HG03103 (cell line): ENCODE data around the gene FHL3.
"Not testable (repeated sequence)": the region's sequence is repeated elsewhere in the genome, so short reads cannot be mapped to it uniquely, and the experiment has no call there.

Source experiments
- ATAC-seq: cut with Tn5 transposase; IDR thresholded peaks from one replicate; pipeline ENCODE4 v1.9.1; 2021; ENCODE audit warnings: low read depth; ENCODE audit not compliant: unreplicated experiment

Gene FHL3

DNA sequence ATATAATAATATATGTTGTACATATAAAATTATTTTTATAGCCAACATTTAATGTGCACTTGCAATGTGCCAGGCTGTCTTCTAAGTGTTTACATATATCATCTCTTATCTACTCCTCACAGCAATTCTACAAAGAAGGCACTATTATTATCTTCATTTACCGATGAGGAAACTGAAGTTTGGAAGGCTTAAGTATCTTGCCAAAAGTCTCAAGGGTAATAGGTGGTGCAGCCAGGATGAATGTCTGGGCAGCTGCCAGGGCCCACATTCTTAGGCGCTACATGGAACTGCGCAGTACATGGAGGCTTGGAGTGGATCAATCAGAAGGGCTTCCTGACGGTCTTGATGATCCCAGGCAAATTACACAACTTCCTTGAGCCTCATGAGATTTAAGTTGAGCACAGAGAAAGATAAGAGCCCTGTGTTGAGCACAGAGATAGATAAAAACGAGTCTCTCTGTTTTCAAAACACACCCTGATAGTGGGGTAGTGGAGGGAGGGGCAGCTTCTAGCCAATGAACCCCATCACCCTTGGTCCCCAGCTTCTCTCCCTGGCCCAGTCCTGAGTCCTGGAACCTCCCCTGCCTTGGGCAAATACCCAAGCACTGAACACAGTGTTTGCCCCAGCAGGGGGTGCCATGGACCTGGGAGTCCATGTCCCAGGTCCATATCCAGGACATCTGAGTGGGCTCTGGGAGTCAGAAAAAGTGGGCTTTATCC, 32.1 kb upstream of the FHL3 start:
- ATAC-seq = no peak

DNA sequence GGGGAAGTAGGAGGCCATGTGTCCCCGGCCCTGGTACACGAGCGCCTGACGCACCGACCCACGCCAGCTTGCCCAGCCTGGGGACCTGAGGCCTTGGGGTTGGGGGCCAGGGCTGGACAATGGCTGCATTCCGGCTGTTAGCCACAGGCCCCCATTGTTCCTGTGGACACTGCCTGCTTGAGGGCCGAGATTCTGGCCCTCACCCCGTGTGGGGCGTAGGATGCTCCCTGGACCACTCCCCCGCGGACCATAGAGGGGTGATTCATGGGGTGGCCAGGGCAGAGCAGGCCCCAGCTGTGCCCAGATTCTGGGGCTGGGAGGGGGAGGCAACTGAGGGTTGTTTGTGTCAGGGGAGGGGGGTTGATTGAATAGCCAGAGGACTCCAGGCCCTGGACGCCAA, 29.6 kb upstream of the FHL3 start:
- ATAC-seq = no peak

DNA sequence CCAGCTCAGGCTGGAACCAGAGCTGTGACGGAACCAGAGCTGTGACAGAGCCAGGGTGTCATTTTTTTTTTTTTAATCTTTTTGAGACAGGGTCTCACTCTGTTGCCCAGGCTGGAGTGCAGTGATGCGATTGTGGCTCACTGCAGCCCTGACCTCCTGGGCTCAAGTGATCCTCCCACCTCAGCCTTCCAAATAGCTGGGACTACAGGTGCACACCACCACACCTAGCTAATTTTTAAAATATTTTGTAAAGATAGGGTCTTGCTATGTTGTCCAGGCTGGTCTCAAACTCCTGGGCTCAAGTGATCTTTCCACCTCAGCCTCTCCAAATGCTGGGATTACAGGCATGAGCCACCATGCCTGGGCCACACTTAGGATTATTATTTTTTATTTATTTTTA, 27.7 kb upstream of the FHL3 start:
- ATAC-seq = not testable (repeated sequence)

DNA sequence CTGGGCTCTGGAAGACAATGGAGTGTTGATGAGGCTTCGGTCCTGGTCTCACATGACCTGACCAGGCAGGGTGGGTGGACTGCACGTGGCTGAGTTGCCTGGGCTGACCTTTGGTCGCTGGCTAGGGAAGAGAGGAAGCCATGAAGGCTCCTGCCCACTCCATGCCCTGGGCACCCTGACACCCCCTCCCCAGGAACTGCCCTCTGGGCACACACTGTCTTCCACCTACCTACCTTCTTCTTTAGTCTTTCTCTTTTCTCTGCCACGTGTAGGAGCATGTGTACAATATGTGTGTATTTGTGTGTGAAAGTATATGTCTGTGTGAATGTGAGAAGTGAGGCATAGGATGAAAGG, 26.2 kb upstream of the FHL3 start:
- no peak for ATAC-seq

DNA sequence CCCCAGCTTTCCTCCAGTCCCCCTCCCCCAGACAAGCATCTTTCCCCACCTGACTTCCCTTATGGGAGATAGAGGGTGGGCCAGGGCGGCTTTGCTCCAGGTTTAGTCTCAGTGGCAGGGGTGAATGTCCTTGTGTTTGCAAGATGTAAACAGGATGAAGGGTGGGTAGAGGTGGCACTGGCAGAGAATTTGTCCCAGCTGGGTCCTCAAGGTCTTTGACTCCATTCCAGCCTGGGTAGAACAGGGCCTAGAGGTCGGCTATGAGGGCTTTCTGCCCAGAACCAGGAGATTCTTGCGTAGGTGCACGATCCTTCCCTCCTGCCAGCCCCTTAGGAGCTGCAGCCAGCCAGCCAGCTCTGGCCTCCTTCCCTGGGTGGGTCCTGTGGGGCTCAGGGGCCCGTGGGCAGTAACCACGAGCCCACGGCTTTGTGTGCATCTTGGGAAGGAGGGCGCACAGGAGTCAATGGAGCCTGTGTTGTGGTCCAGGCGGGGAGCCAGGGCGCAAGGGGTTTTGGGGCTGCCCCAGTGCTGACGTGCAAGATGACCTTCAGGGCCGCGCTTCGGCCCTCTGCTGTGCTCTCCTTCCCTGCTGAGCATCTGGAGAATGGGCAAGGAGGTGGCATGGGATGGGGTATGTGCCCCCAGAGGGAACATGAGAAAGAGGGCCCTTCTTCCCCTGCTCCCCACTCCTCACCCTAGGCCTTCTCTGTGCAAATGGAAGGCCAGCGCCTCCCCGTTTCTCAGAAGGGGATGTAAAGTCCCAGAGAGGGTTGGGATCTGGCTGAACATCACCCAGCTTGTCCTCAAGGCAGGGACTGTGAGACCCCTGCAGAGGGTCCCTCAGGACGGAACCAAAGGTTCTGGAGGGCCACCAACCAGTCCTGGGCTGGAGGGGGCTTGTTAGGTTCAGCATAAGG, 25.5 kb upstream of the FHL3 start:
- ATAC-seq = no peak

DNA sequence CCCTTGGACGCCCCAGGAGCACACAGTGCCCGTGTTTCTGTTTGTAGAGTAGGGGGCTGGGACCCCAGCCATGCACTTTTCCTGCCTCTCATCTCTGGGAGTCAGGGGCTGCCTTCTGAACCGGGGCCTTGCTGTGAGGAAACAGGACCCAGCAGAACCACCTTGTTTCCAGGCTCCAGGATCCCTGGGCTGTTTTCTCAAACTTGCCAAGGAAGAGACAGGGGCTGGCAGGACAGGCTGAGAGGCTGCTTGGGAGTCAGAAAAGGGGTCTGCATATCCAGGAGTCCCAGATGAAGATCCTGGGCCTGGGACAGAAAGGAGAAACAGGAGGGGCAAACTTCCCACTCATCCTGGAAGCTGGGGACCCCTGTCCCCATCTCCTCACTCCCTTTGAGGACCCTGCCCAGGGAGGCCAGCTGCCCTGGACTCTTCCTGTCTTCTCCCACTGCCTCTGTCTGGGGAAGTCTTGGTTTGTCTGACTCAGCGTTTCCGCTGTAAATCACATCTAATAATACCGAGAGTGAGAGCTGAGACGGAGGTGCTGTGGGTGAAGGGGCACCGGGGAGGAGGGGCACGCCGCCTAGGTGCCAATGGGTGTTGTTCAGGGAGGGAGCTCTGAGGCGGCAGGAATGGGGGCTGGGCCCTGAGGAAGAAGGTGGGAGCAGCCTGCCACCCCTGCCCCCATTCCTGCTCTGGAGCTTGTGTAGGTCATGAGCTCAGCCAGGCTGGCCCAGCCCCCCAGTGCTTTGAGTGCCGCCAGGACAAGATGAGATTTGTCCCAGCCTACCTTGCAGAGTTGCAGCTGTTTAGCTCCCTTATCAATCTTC, 24.6 kb upstream of the FHL3 start:
- no peak for ATAC-seq

DNA sequence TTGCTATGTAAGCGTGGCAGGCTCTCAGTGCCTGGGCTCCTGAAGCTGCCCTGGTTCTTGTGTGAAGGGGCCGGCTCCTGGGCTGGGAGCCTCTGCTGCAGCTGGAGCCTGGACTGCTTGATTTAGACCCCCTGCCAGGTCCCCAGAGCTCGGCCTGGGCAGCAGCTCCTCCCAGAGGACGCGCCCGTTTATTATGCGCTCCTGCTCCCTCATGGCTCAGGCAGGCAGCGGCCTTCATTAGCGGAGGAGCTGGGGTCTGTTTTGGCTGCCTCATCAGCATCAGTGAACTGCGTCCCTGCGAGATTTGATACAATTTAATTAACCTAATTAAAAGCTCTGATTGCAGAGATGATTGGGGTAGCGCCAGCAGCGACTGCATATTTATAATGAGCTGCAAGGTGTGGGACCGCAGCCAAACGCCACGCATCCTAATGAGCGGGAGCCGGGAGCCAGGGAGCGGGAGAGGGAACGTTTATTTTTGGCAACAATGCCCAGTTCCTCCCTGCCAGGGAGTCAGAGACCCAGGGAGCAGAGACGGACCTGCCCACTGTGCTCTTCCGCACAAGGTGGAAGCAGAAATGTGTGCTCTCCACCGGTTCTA, 23.9 kb upstream of the FHL3 start:
- ATAC-seq = no peak

DNA sequence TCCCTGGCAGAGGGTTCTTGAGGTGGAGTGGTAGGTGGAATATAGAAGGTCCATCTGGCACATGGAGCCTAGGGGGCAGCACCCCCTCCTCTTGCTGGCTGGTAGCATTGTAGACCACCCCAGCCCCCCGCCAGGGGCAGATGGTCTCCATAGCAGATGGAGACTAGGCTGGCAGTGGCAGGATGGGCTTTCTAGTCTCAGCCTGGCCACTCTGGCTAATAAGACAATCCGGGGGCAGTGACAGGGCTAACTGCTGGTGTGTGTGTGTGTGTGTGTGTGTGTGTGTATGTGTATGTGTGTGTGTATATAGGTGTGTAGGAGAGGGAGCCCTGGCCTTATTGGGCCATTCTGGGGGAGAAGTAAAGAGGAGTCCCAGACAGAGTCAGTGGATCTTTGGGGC, 23.4 kb upstream of the FHL3 start:
- ATAC-seq = no peak

DNA sequence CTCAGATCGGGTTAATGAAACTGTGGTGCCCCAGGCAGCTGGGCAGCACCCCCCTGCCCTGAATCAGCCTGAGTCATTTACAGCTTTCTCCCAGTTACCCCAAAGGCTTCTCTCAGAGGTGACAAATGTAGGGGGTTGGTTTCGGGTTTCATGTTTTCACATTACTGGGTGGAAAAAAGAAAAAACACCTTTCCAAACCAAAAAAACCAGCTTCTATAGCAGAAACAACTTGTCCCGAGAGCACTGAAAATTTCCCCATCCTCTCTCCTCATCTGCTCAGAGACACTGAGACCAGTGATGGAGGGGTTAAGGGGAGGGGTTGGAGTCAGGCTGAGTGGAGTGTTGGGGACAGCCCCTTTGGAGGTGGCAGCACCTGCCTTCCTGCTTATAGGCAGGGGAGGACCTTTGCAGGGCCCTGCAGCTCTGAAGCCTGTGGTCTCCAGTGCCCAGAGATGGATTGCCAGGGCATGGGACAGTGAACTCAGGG, 22.8 kb upstream of the FHL3 start:
- peak; percentile 51 for ATAC-seq

DNA sequence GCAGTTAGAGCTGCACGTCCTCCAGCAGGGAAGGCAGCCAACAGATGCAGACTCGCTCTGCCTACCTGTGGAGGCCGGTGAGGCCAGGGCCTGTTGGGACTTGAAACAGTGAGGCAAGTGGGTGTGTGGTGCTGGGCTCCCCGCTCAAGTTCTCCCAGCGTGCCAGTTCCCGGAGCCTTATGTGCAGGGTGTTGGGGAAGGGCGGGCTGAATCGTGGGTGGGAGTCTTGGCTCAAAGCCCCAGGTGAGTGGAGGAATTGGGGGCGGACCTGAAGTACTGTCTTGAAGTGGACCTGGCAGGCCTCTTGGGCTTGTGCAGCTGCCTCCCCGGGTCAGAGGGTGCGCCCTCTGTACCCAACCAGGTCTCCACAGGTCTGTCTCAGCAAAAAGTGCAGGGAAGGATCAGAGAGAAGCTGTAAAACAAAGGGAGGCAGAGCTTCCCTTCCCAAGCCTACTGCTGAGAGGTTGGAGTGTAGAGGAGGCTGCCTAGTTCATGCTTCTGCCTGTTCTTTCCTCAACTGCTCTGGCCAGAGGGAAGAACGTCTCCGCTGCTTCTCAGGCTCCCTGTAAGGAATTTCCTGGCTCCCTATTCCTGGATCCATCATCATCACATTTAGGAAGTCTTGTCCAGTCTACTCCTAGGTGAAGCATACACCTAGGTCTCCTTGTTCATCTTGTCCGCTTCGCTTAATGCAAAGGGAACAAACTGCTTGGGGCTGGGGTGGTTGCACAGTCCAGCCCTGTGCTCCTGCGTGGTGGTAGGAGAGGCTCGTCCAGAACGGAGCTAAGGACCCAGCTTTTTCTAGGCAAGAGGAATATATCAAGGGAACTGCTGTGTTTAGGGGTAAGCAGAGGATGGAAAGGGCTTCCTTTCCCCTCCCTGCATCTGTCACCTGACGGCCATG, 22.1 kb upstream of the FHL3 start:
- no peak for ATAC-seq

DNA sequence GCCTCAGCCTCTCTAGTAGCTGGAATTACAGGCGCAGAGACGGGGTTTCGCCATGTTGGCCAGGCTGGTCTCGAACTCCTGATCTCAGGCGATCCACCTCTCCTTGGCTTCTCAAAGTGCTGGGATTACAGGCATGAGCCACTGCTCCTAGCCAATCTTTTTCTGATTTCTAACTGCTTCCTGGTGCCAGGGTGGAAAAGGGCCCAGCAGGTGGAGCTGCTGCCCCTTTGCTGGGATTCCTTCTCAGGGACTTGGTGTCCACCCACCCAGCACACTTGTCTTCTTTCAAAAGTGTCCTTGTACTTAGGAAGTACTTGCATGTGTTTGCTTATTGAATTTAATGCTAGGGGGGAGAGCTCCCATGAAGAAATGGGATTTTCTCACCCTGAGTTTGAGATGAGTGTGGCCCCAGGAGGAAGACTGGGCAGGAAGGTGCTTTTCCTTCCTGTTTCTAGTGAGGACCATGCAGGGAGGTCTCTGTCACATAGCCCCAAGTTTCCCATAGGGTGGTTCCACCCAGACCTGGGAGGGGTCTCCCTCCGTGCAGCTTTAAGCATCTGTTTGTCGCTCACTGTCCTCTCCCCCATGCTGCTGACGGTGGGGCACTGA, 21.4 kb upstream of the FHL3 start:
- ATAC-seq = no peak

DNA sequence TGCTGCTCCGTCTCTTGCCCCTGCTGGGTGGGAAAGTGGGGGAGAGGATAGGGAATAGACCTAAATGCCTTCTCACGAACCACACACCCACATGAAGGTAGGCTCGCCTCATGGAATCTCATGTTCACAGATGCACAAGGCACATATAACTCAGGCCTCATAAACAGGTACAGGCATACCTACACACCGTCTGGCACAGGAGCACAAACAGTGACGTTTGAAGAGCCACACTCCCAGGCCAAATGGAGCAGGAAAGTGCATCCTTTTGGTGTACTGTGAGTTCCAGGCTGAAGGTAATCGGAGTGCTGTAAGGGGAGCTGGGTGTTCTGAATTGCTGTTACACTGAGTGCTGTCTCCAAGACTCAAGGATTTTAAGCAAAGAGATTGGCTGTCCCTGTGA, 20.4 kb upstream of the FHL3 start:
- no peak for ATAC-seq

DNA sequence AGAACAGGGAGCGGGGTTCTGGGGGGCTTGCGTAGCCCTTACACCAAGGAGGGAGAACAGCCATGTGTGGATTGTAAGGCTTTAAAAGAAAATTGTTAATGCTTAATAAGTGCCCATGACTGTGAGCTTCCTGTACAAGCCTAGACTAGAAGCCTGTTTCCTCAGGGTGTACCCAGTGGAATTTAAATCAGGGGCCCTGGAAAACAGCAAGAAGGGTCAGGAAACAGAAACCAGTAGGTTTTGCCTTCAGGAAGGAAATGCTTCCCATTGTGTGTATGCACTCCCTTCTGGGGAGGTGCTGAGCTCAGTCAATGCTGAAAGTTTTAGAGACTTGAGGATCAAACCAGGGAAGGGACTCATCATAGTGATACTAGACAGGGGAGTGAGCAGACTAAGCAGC, 19.9 kb upstream of the FHL3 start:
- no peak for ATAC-seq

DNA sequence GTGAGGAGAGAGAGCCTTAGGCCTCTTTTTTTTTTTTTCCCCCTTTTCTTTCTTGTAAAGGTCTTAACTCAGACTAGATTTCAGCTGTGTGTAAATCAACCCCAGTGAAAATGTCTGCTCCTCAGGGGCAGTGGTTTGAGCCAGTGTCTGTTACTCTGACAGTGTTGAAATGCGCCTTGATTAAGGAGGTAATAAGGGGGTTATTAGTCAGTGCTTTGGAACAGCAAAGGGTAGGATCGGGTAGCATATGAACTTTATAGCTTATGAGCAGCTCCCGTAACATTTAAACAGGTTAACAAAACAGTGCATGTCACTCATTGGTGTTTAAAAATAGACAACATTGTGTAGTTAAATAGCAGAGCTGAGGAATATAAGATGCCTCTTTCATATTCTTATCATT, 17.5 kb upstream of the FHL3 start:
- ATAC-seq = no peak

DNA sequence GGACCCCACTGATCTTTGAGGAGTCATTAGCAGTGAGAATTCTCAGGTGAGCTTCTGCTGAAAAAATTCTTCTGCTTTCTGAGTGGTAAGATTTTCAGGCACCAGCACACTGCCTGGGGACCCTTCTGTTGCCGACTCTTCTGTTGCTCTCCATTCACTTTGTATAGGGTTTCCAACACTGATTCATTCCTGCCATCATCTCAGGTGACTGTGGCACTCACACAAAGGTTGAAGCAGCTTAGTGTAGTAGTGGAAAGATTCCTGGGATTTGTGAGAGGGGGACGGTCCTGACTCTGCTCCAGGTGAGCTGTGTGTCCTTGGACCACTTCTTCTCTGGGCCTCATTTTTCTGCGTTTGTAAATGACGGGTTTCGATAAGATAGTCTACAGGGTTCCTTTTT, 16.7 kb upstream of the FHL3 start:
- ATAC-seq = no peak

DNA sequence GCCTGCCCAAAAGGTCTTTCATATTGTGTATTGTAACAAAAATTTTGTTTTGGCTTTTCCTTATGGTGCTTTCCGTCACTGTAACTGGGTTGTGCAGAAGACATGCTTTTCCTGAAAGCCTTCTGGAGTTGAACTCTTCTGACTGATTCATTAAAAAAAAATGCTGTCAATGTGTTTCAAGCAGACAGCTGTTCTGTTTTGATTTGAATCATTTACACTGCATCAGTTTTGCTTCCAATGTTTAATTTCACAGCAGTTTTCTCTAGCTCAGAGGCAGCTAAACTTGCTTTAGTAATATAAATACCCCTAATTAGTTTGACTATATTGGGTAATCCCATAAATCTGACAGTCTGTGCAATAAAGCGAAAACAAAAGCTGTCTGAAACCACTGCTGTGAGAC, 15.1 kb upstream of the FHL3 start:
- ATAC-seq = no peak

DNA sequence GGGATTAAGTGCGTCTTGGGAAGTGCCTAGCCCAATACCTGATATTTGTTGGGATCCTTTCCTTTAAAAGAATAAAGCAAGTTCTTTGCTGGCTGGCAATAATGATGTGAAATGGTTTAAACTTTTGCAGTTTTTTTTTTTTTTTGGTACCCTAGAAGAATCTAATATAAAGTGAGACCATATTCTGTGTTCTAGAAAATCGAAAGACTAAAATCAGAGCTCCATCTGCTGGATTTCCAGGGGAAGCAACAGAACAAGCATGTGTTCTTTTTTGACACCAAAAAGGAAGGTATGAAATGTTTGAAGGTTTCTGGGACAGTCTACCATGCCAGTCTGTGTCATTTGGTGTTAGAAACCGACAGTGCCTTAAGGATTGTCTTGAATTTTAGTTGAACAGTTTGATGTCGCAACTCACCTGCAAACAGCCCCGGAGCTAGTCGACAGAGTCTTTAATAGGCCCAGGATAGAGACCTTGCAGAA, 13.6 kb upstream of the FHL3 start:
- ATAC-seq = no peak

DNA sequence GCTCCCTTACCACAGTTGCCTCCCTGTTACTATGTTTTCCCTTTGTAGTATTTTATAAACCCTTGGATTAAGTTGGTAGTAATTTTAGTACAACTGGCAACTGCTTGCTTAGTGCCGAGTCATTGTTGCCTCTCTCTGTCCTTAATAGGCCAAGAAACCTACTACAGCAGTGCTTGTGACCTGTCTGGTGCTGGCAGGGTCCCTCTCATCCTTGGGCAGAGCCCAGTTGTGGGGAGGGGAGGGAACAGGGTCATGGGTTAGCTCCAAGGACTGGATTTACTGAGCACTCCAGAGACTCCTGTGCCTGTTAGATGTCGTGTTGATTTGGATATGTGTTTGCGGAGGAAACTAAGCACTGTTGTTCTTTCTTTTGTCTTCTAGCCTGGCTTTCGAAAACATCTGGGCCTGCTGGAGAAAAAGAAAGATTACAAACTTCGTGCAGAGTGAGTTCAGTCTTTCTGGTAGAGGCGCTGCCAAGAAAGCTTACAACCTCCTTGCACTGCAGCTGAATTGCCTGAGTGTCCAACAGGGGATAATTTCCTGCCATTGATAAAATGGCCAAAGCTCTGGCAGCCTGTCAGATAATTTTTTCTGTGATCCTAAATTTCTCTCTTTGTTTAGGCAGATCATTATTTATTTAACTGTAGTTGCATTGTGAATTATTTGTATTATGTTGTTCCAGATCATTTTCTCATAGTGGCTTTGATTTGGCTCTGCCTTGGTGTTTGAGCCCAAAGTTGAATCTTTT, 10.8 kb upstream of the FHL3 start:
- ATAC-seq = no peak
